ENCODE data around the gene LDB2.

LDB2 gene

DNA sequence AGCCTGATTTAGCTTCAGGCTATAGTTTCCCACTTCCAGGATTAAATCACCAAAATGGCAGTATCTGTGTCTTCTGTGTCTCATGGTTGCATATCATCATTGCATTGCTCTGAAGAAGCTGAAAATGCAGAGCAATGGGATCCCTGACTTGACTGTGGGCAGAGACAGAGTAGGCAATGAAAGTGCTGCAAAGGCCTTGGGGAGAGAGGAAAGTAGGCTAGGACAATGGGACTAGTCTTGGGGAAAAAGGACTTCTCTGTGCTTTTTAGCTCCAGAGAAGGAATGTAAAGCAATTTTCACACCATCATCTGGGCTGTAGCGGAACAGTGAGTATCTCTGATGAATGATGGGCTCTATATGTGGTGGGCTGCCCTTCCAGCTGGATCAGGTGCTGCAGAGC, 202.5 kb downstream of the LDB2 start:
- no peak for DNase-seq (ENCODE audit: extremely low spot score)
- POLR2A ChIA-PET = no interaction called here
- TF ChIP-seq ZNF384 (IDR thresholded peaks at IDR 0.05) (no peak), FOXM1 (IDR thresholded peaks at IDR 0.05; ENCODE audit: borderline replicate concordance) (no peak), HDGF (IDR thresholded peaks at IDR 0.05; ENCODE audit: borderline replicate concordance) (no peak), FOXK2 (IDR thresholded peaks at IDR 0.05) (no peak), CTBP1 (IDR thresholded peaks at IDR 0.05; ENCODE audit: borderline replicate concordance) (no peak), SUZ12 (IDR thresholded peaks at IDR 0.05) (no peak), ELF4 (IDR thresholded peaks at IDR 0.05) (no peak), SP1 (IDR thresholded peaks at IDR 0.05) (no peak), TARDBP (IDR thresholded peaks at IDR 0.05) (no peak), BHLHE40 (IDR thresholded peaks at IDR 0.05; ENCODE audit: borderline replicate concordance) (no peak)
- TF ChIP-seq, protein P1, sequence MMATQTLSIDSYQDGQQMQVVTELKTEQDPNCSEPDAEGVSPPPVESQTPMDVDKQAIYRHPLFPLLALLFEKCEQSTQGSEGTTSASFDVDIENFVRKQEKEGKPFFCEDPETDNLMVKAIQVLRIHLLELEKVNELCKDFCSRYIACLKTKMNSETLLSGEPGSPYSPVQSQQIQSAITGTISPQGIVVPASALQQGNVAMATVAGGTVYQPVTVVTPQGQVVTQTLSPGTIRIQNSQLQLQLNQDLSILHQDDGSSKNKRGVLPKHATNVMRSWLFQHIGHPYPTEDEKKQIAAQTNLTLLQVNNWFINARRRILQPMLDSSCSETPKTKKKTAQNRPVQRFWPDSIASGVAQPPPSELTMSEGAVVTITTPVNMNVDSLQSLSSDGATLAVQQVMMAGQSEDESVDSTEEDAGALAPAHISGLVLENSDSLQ (IDR thresholded peaks at IDR 0.05) = no peak
- CTCF ChIA-PET = interaction anchor here (0.6 kb wide), 1 partner anchor 662 kb away, joined by 6 read pairs; no protein-coding TSS in a partner anchor

GRCh38 chr4:16694884-16695276, 203.6 kb downstream of the LDB2 start:
- DNase-seq (ENCODE audit: extremely low spot score) = no peak
- CTCF ChIA-PET = interaction anchor here (0.6 kb wide), 1 partner anchor 13 kb away, joined by 3 read pairs; no protein-coding TSS in a partner anchor
- no peak for TF ChIP-seq CTBP1 (IDR thresholded peaks at IDR 0.05; ENCODE audit: borderline replicate concordance)
- no peak for TF ChIP-seq ZNF384 (IDR thresholded peaks at IDR 0.05)
- no peak for TF ChIP-seq TARDBP (IDR thresholded peaks at IDR 0.05)
- TF ChIP-seq NFRKB (IDR thresholded peaks at IDR 0.05) = no peak
- no peak for TF ChIP-seq ELF4 (IDR thresholded peaks at IDR 0.05)
- TF ChIP-seq, protein P1 (IDR thresholded peaks at IDR 0.05) = no peak
- POLR2A ChIA-PET = no interaction called here

DNA sequence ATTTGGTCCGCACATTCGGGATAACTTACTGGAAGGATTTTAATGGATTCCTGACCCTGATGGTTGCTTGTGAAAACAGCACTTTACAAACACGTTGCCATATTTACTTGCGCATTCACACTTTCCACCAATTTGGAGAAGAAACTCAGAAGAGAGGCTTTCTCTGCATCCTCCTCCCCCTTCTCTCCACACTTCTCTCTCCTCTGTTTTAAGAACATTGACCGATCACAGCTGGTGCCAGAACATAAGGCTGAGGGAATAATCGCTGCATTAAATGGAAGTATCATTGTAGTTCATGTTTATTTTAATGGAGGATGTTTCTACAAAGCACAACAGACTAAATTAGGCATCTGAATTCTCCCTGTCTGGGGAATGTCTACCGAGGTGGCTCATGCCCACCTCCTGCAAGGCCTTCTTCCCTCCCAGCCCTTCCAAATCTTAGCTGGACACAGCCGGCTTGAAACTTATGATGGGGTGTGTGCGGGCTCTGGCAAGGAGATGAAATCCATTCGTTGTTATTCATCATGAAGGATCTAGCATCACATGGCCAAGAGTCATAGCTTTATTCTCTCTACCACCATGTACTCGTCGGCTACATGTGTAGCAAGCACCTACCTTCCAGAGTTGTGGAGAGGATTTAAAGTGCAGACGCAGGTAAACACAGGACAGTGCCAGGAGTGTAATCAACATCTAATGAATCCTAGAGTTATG, 204.1 kb downstream of the LDB2 start:
- DNase-seq (ENCODE audit: extremely low spot score) = no peak
- CTCF ChIA-PET = interaction anchor here (0.6 kb wide), 1 partner anchor 13 kb away, joined by 3 read pairs; no protein-coding TSS in a partner anchor
- POLR2A ChIA-PET = no interaction called here
- no peak for TF ChIP-seq ELF4 (IDR thresholded peaks at IDR 0.05)
- TF ChIP-seq LEF1 (IDR thresholded peaks at IDR 0.05; ENCODE audit: borderline replicate concordance) = no peak
- no peak for TF ChIP-seq CTBP1 (IDR thresholded peaks at IDR 0.05; ENCODE audit: borderline replicate concordance)
- no peak for TF ChIP-seq FOXA1 (IDR thresholded peaks at IDR 0.05)
- TF ChIP-seq L3MBTL2 (conservative IDR thresholded peaks at IDR 0.05) = no peak
- TF ChIP-seq NFRKB (IDR thresholded peaks at IDR 0.05) = no peak
- no peak for TF ChIP-seq SP1 (IDR thresholded peaks at IDR 0.05)
- TF ChIP-seq TARDBP (IDR thresholded peaks at IDR 0.05) = no peak
- no peak for TF ChIP-seq ZNF384 (IDR thresholded peaks at IDR 0.05)
- no peak for TF ChIP-seq FOXM1 (IDR thresholded peaks at IDR 0.05; ENCODE audit: borderline replicate concordance)
- TF ChIP-seq ARNT (IDR thresholded peaks at IDR 0.05) = no peak
- TF ChIP-seq BHLHE40 (IDR thresholded peaks at IDR 0.05; ENCODE audit: borderline replicate concordance) = no peak
- TF ChIP-seq, protein P1 (IDR thresholded peaks at IDR 0.05) = no peak
- TF ChIP-seq SUZ12 (IDR thresholded peaks at IDR 0.05) = no peak
- TF ChIP-seq FOXK2 (IDR thresholded peaks at IDR 0.05) = no peak
- TF ChIP-seq HDGF (IDR thresholded peaks at IDR 0.05; ENCODE audit: borderline replicate concordance) = no peak

DNA sequence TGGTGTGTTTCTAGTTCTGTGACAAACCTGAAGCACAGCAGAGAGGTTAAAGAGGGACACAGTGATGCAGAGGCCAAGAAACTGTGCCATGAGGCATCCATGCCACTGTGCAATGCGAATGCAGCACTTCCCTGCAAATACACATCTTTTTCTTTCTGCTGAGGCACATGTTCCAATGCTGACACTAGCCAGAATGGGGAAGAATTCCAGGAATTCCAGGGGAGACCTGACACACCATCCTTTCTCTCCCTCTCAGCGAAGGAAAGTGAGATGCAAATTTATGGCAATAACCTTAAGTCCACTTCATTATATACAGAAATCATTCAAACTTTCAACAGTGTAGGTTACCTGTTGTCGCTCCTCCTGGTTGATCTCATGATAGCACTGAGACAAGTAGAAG, 204.8 kb downstream of the LDB2 start:
- no peak for TF ChIP-seq HDGF (IDR thresholded peaks at IDR 0.05; ENCODE audit: borderline replicate concordance)
- no peak for TF ChIP-seq FOXM1 (IDR thresholded peaks at IDR 0.05; ENCODE audit: borderline replicate concordance)
- TF ChIP-seq, protein P1 (IDR thresholded peaks at IDR 0.05) = no peak
- no peak for TF ChIP-seq ELF4 (IDR thresholded peaks at IDR 0.05)
- no peak for TF ChIP-seq ZNF384 (IDR thresholded peaks at IDR 0.05)
- TF ChIP-seq LEF1 (IDR thresholded peaks at IDR 0.05; ENCODE audit: borderline replicate concordance) = no peak
- TF ChIP-seq BHLHE40 (IDR thresholded peaks at IDR 0.05; ENCODE audit: borderline replicate concordance) = no peak
- TF ChIP-seq CTBP1 (IDR thresholded peaks at IDR 0.05; ENCODE audit: borderline replicate concordance) = no peak
- DNase-seq (ENCODE audit: extremely low spot score) = no peak
- ChIA-PET POLR2A (no interaction called here), CTCF (no interaction called here)

DNA sequence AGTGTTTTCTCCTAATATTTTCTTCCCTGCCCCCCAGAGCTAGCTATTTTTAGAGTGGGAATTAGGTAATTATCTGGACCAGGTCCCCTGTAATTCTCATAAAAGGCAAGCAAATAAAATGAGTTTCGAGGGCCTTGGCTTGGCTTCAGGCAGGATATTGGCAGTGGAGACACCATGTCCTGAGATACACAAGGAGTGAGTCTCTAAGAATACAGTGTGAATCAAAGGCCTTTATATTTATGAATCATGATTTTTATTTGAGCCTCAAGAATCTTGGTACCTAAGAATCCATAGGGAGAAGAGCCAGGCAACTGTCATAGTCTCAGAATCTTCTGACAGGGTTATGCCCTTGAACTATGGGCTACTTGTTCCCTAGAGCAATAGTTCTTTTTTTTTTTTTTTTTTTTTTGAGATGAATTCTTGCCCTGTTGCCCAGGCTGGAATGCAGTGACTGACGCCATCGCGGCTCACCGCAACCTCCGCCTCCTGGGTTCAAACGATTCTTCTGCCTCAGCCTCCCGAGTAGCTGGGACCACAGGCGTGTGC, 205.4 kb downstream of the LDB2 start:
- ChIA-PET CTCF (no interaction called here), POLR2A (no interaction called here)
- no peak for DNase-seq (ENCODE audit: extremely low spot score)
- TF ChIP-seq SUZ12 (IDR thresholded peaks at IDR 0.05) = no peak

GRCh38 chr4:16692524-16692923, 205.9 kb downstream of the LDB2 start:
- CTCF ChIA-PET = no interaction called here
- no peak for DNase-seq (ENCODE audit: extremely low spot score)
- POLR2A ChIA-PET = no interaction called here
- TF ChIP-seq TARDBP (IDR thresholded peaks at IDR 0.05) = no peak
- no peak for TF ChIP-seq BHLHE40 (IDR thresholded peaks at IDR 0.05; ENCODE audit: borderline replicate concordance)
- TF ChIP-seq LEF1 (IDR thresholded peaks at IDR 0.05; ENCODE audit: borderline replicate concordance) = no peak
- no peak for TF ChIP-seq FOXM1 (IDR thresholded peaks at IDR 0.05; ENCODE audit: borderline replicate concordance)
- no peak for TF ChIP-seq ZNF384 (IDR thresholded peaks at IDR 0.05)
- no peak for TF ChIP-seq SP1 (IDR thresholded peaks at IDR 0.05)
- TF ChIP-seq CTBP1 (IDR thresholded peaks at IDR 0.05; ENCODE audit: borderline replicate concordance) = no peak
- TF ChIP-seq HDGF (IDR thresholded peaks at IDR 0.05; ENCODE audit: borderline replicate concordance) = no peak
- TF ChIP-seq, protein P1 (IDR thresholded peaks at IDR 0.05) = no peak
- no peak for TF ChIP-seq ELF4 (IDR thresholded peaks at IDR 0.05)
